Thyroid gland (tissue), 4 donors: ENCODE results near the gene SNX2. TPM values are rescaled to one million over a fixed set of nuclear protein-coding genes. Genes with fewer than 3 reads are reported as not detected.

ENCODE experiments used
- DNase-seq, 2 donors: peaks; one replicate each; pipeline ENCODE4 v3.0.0-alpha.2; 2019
- H3K27ac ChIP-seq, 3 donors: fragments of 200-600 bp; sonication (generic); 1 replicate in 2 of 3; 2 replicates in 1 of 3; pipeline ENCODE4 v1.5.1; 2016 to 2019; ENCODE audit warnings: mild to moderate bottlenecking in 1 of 3, moderate library complexity in 1 of 3
- H3K27me3 ChIP-seq: fragments of 200-600 bp; sonication (generic); one replicate; pipeline ENCODE4 v1.5.1; 2019
- H3K36me3 ChIP-seq, 2 donors: fragments of 200-600 bp; sonication (generic); one replicate each; pipeline ENCODE4 v1.5.1; 2016 to 2019
- H3K4me1 ChIP-seq, 2 donors: fragments of 200-600 bp; sonication (generic); one replicate each; pipeline ENCODE4 v1.5.1; 2017 to 2019
- H3K4me3 ChIP-seq, 3 donors: fragments of 200-600 bp; sonication (generic); replicated peaks in 1 of 3; 1 replicate in 2 of 3; 2 replicates in 1 of 3; pipeline ENCODE4 v1.5.1; 2016; ENCODE audit warnings: mild to moderate bottlenecking in 1 of 3
- H3K9me3 ChIP-seq: fragments of 200-600 bp; sonication (generic); one replicate; pipeline ENCODE4 v1.5.1; 2017
- POLR2A ChIP-seq, 2 donors: fragments of 450-650 bp; IDR thresholded peaks; one replicate each; pipeline ENCODE4 v1.6.1; 2017; ENCODE audit warnings: antibody characterized with exemption in 2 of 2, mild to moderate bottlenecking in 2 of 2, moderate library complexity in 1 of 2
- WGBS, 2 donors: methylation state at CpG; one replicate each; pipeline ENCODE4 v1.1.5; 2017; 5-methylcytosine and 5-hydroxymethylcytosine counted together
- intact Hi-C: fragments of 100-400 bp; cut with DNase I; formaldehyde crosslinking; loops from one replicate; pipeline ENCODE4 v1.15.1; 2023
- total RNA-seq, 4 donors: library from RNA; depleted of rRNA; stranded (reverse); fragments of >200 nt; gene quantifications; one replicate each; pipeline ENCODE4 v1.2.3, GENCODE V29; 2016
- TF ChIP-seq, protein P1 (sequence below), 6 experiments: fragments of 200-600 bp in 3 of 6; fragments of 450-650 bp in 3 of 6; sonication (generic) in 3 of 6; IDR thresholded peaks; one replicate each; pipeline ENCODE4 v1.5.1; 2016 to 2019; ENCODE audit warnings: antibody characterized with exemption in 6 of 6, mild to moderate bottlenecking in 2 of 6, inconsistent platforms in 1 of 6, moderate library complexity in 1 of 6

Gene SNX2
- total RNA-seq, 4 donors from 2014 or later, result 113 to 136 (median 125) TPM

DNA sequence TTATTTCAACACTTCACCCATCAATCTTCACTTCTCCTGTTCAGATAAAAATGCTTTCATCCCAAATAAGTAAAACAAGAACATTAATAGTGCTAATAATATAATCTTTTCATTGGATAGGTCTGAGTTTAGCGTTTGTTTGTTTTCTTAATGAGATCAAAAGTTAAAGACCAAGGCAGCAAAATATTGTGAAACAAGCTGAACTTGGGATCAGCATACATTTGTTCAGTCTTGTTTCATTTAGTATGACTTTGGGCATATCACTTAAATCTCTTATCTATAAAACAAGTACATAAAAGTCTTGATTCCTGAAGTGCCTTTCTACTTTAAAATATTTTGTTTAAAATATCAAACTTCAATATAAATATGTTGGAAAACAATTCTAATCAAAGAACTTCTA is 57.1 kb downstream of the SNX2 start:
- intact Hi-C loops, result no loop called here
- Histone ChIP-seq H3K9me3 (no peaks in the 10 kb centered on the region), H3K4me3 (no peak overlapping the region), H3K36me3 (peaks cover 2 to 15% of the 10 kb centered on the region in 2 donors), H3K4me1 (no peaks in the 10 kb centered on the region), H3K27me3 (no peaks in the 10 kb centered on the region), H3K27ac (no peak overlapping the region)
- no peak for TF ChIP-seq POLR2A (IDR thresholded peaks at IDR 0.05)
- TF ChIP-seq, protein P1, sequence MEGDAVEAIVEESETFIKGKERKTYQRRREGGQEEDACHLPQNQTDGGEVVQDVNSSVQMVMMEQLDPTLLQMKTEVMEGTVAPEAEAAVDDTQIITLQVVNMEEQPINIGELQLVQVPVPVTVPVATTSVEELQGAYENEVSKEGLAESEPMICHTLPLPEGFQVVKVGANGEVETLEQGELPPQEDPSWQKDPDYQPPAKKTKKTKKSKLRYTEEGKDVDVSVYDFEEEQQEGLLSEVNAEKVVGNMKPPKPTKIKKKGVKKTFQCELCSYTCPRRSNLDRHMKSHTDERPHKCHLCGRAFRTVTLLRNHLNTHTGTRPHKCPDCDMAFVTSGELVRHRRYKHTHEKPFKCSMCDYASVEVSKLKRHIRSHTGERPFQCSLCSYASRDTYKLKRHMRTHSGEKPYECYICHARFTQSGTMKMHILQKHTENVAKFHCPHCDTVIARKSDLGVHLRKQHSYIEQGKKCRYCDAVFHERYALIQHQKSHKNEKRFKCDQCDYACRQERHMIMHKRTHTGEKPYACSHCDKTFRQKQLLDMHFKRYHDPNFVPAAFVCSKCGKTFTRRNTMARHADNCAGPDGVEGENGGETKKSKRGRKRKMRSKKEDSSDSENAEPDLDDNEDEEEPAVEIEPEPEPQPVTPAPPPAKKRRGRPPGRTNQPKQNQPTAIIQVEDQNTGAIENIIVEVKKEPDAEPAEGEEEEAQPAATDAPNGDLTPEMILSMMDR (IDR thresholded peaks at IDR 0.05), result no peak
- DNase-seq, result no peak
- 86 to 87% methylated on average over 1 of the region's 1 CpG for WGBS, 2 donors

DNA sequence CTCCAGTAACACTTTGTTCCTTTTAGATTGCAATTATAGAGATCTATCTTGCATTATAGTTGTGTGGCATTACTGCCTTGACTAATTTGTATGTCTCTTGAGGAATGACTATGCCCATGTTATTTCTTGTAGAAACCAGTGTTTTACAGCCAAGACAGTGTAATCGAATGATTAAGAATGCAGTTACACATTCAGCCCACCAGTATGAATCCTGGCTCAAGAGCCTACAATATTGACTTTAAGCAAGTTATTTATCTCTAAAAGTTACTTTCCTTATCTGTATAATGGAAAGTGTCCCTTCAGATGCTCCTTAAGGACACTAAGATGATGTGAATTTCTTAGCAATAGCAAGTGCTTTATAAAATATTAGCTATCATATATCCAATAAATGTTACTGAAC is 60.8 kb downstream of the SNX2 start:
- H3K4me3 ChIP-seq, result no peak overlapping the region
- H3K4me1 ChIP-seq, result no peaks in the 10 kb centered on the region
- H3K27ac ChIP-seq, result no peak overlapping the region
- no peak for DNase-seq
- intact Hi-C loops, result no loop called here
- no peaks in the 10 kb centered on the region for H3K9me3 ChIP-seq
- H3K36me3 ChIP-seq, result no peaks in the 10 kb centered on the region
- 85% methylated on average over 1 of the region's 1 CpG for WGBS, 2 donors
- no peak for TF ChIP-seq POLR2A (IDR thresholded peaks at IDR 0.05)
- TF ChIP-seq, protein P1 (IDR thresholded peaks at IDR 0.05), result peak in 1 of 6 experiments; percentile 4
- no peaks in the 10 kb centered on the region for H3K27me3 ChIP-seq

DNA sequence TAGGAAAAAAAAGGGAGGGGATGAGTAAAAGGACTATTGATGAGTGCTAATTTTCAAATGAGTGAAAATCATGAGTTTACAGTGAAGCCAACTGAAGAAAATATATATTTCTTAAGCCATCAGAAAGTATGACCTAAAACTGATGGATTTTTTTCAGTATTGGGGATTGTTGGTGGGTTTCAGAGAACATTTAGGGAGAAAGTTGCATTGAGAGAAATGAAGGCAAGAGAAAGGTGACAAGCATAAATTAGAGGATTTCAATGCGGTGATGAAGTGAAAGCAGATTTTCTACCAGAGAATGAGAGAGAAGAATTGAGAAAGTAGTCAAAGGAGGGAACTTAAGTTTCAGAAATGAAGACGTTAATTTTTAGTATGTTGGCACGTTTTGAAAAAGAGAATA is 62.1 kb downstream of the SNX2 start:
- TF ChIP-seq, protein P1 (IDR thresholded peaks at IDR 0.05), result no peak
- TF ChIP-seq POLR2A (IDR thresholded peaks at IDR 0.05), result no peak
- Histone ChIP-seq H3K36me3 (no peaks in the 10 kb centered on the region), H3K27ac (no peak overlapping the region), H3K4me1 (no peaks in the 10 kb centered on the region), H3K9me3 (no peaks in the 10 kb centered on the region), H3K27me3 (no peaks in the 10 kb centered on the region), H3K4me3 (no peak overlapping the region)
- 89 to 96% methylated on average over 3 of the region's 3 CpGs for WGBS, 2 donors
- DNase-seq, result no peak
- intact Hi-C loops, result no loop called here

DNA sequence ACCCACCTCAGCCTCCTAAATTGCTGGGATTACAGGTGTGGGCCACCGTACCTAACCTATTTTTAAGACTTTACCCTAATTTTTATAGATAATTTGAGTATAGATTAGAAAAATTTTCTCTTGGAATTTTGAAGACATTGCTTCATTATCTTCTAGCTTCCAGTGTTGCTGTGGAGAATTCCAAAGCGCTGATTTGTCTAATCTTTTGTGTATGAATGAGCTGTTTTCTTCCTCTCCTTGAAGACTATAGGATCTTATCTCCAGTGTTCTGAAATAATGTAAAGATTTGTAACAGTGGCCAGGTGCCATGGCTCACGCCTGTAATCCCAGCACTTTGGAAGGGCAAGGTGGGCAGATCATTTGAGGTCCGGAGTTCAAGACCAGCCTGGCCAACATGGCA is 64.9 kb downstream of the SNX2 start:
- no peak for DNase-seq
- intact Hi-C loops, result no loop called here
- WGBS, 2 donors, result 97 to 100% methylated on average over 4 of the region's 4 CpGs
- no peak for TF ChIP-seq POLR2A (IDR thresholded peaks at IDR 0.05)
- TF ChIP-seq, protein P1 (IDR thresholded peaks at IDR 0.05), result no peak
- no peaks in the 10 kb centered on the region for H3K9me3 ChIP-seq
- H3K27ac ChIP-seq, result no peak overlapping the region
- peaks cover 5 to 7% of the 10 kb centered on the region in 2 donors for H3K4me1 ChIP-seq
- no peaks in the 10 kb centered on the region for H3K36me3 ChIP-seq
- no peaks in the 10 kb centered on the region for H3K27me3 ChIP-seq
- no peak overlapping the region for H3K4me3 ChIP-seq

DNA sequence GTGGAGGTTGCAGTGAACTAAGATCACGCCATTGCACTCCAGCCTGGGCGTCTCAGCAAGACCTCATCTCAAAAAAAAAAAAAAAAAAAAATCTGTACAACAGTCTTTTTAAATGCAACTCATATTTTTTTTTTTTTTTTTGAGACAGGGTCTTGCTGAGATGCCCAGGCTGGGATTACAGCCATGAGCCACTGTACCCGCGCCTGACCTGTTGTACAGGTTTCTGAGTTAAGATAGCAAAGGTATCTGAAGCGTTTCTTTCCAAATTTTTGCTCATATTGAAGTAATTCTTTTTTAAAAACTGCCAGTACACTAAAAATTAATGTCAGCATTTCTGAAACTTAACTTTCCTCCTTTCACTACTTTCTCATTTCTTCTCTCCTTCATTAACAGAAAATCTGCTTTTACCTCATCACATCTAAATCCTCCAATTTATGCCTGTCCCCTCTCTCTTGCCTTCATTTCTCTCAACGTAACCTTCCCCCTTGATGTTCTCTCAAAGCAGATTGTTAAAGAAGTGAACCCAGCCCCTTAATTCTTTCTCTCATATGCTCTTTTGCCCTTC is 67.2 kb downstream of the SNX2 start:
- intact Hi-C loops, result no loop called here
- WGBS, 2 donors, result 91 to 97% methylated on average over 6 of the region's 6 CpGs
- Histone ChIP-seq H3K36me3 (no peaks in the 10 kb centered on the region), H3K27ac (no peak overlapping the region), H3K27me3 (no peaks in the 10 kb centered on the region), H3K4me1 (peaks cover 13 to 16% of the 10 kb centered on the region in 2 donors), H3K9me3 (no peaks in the 10 kb centered on the region), H3K4me3 (no peak overlapping the region)
- no peak for DNase-seq
- no peak for TF ChIP-seq POLR2A (IDR thresholded peaks at IDR 0.05)
- TF ChIP-seq, protein P1 (IDR thresholded peaks at IDR 0.05), result no peak
